ENCODE results near the gene RNF130. TPM values are rescaled to one million over a fixed set of nuclear protein-coding genes. Genes with fewer than 3 reads are reported as not detected.

The RNF130 gene
- total and polyA plus RNA-seq, 9 of the 15 experiments (the other 6 are each of a cell fraction or from before 2014, with no cell fraction given): 5.8 to 39.4 (median 27.1) TPM

GRCh38 chr5:180047667-180048066 is 23.9 kb downstream of the RNF130 start (continued):
- TF ChIP-seq ZBTB5 (IDR thresholded peaks at IDR 0.05): no peak
- no peak for TF ChIP-seq SMAD2 (IDR thresholded peaks at IDR 0.05; ENCODE audit: low read depth, low read length)
- no peak for TF ChIP-seq HDAC3 (IDR thresholded peaks at IDR 0.05; ENCODE audit: borderline replicate concordance, partially characterized antibody)
- TF ChIP-seq HIVEP1 (CRISPR knock-in tag; IDR thresholded peaks at IDR 0.05): no peak

- TF ChIP-seq CREM (IDR thresholded peaks at IDR 0.05; ENCODE audit: low read depth) (no peak), CBX5 (IDR thresholded peaks at IDR 0.05; ENCODE audit: borderline replicate concordance, low read depth) (no peak), NONO (IDR thresholded peaks at IDR 0.05; ENCODE audit: low read depth in 2 of 2, low read length in 1 of 2) (no peak), PHTF2 (CRISPR knock-in tag; IDR thresholded peaks at IDR 0.05) (no peak)
- TF ChIP-seq, protein P1, sequence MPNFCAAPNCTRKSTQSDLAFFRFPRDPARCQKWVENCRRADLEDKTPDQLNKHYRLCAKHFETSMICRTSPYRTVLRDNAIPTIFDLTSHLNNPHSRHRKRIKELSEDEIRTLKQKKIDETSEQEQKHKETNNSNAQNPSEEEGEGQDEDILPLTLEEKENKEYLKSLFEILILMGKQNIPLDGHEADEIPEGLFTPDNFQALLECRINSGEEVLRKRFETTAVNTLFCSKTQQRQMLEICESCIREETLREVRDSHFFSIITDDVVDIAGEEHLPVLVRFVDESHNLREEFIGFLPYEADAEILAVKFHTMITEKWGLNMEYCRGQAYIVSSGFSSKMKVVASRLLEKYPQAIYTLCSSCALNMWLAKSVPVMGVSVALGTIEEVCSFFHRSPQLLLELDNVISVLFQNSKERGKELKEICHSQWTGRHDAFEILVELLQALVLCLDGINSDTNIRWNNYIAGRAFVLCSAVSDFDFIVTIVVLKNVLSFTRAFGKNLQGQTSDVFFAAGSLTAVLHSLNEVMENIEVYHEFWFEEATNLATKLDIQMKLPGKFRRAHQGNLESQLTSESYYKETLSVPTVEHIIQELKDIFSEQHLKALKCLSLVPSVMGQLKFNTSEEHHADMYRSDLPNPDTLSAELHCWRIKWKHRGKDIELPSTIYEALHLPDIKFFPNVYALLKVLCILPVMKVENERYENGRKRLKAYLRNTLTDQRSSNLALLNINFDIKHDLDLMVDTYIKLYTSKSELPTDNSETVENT (CRISPR knock-in tag; IDR thresholded peaks at IDR 0.05): no peak
- Histone ChIP-seq H2AFZ (ENCODE audit: low read depth, low read length) (no peak overlapping the region), H3K36me3 (ENCODE audit: control insufficient read depth, insufficient read depth, low read length) (no peaks in the 10 kb centered on the region), H3K79me2 (ENCODE audit: control insufficient read depth, insufficient read depth, low read length) (peaks cover 8% of the 10 kb centered on the region; the same call in 2 of the 3 replicates), H3K4me3 (no peak overlapping the region), H4K20me1 (replicated peaks; ENCODE audit: control insufficient read depth, insufficient read depth, low read length) (no peaks in the 10 kb centered on the region), H3K27ac (ENCODE audit: extremely low read depth, low read depth, low read length) (no peak overlapping the region), H3K4me1 (replicated peaks in 1 of 2; ENCODE audit: control insufficient read depth in 2 of 2, insufficient read depth in 2 of 2, low read length in 2 of 2) (peaks cover 0 to 20% of the 10 kb centered on the region in 2 experiments; a peak in 3 of 5 replicates), H3K9ac (ENCODE audit: insufficient read depth in 1 of 2, low read depth in 2 of 2, low read length in 2 of 2) (no peak overlapping the region), H3K9me3 (replicated peaks; ENCODE audit: control insufficient read depth, insufficient read depth, low read depth, low read length) (peaks cover 6% of the 10 kb centered on the region), H3K9me1 (ENCODE audit: control insufficient read depth, insufficient read depth, low read length) (no peaks in the 10 kb centered on the region), H3K4me2 (ENCODE audit: insufficient read depth, low read length) (no peak overlapping the region), H3K27me3 (ENCODE audit: control insufficient read depth in 2 of 2, insufficient read depth in 2 of 2, low read length in 2 of 2) (no peaks in the 10 kb centered on the region)
- ATAC-seq (no peak), DNase-seq (ENCODE audit: extremely low read depth in 1 of 4, low spot score in 3 of 4) (no peak), FAIRE-seq (no peak)
- no TSS peak for BruUV-seq (replicated peaks)
- intact Hi-C loops (cut with micrococcal nuclease) (no loop called here), in situ Hi-C loops (cut with MboI) (no loop called here)
- CTCF ChIA-PET (ENCODE audit: low intra/inter-chr PET ratio): no interaction called here
- 73% methylated on average over 5 of the region's 5 CpGs for WGBS (ENCODE audit: insufficient coverage, low coverage, missing lambda C conversion rate)
- POLR2A ChIA-PET: no interaction called here
These were observed 24.9 kb downstream of the RNF130 start for GRCh38 chr5:180046656-180047055.
